ENCODE results near the gene EPS15. TPM values are rescaled to one million over a fixed set of nuclear protein-coding genes. Genes with fewer than 3 reads are reported as not detected.
"Not testable (repeated sequence)": the region's sequence is repeated elsewhere in the genome, so short reads cannot be mapped to it uniquely, and the experiment has no call there.

Gene EPS15
- total RNA-seq, 1 donor from 2014 or later = 57.9 TPM

GRCh38 chr1:51423073-51423821, 95.8 kb downstream of the EPS15 start:
- DNase-seq = no peak

GRCh38 chr1:51422367-51423072, 96.5 kb downstream of the EPS15 start:
- DNase-seq = no peak

- peak; percentile 86 for DNase-seq
These were observed 97.1 kb downstream of the EPS15 start for GRCh38 chr1:51421964-51422363.

GRCh38 chr1:51420867-51421627, 98.0 kb downstream of the EPS15 start:
- no peak for DNase-seq

- DNase-seq = no peak
These were observed 100.6 kb downstream of the EPS15 start for GRCh38 chr1:51418384-51418959.

- DNase-seq = no peak
These were observed 101.3 kb downstream of the EPS15 start for GRCh38 chr1:51417496-51418383.

- DNase-seq = no peak
These were observed 102.2 kb downstream of the EPS15 start for GRCh38 chr1:51416910-51417309.

GRCh38 chr1:51415963-51416362, 103.1 kb downstream of the EPS15 start:
- no peak for DNase-seq

- DNase-seq = no peak
These were observed 104.3 kb downstream of the EPS15 start for GRCh38 chr1:51414811-51415210.

GRCh38 chr1:51411820-51412219, 107.2 kb downstream of the EPS15 start:
- DNase-seq = not testable (repeated sequence)

GRCh38 chr1:51410568-51411460, 108.3 kb downstream of the EPS15 start:
- no peak for DNase-seq

- DNase-seq = not testable (repeated sequence)
These were observed 109.1 kb downstream of the EPS15 start for GRCh38 chr1:51409755-51410541.

- DNase-seq = no peak
These were observed 126.8 kb downstream of the EPS15 start for GRCh38 chr1:51392241-51392640.

GRCh38 chr1:51390641-51391040, 128.4 kb downstream of the EPS15 start:
- not testable (repeated sequence) for DNase-seq

GRCh38 chr1:51387288-51387687, 131.8 kb downstream of the EPS15 start:
- not testable (repeated sequence) for DNase-seq

- DNase-seq = not testable (repeated sequence)
These were observed 132.8 kb downstream of the EPS15 start for GRCh38 chr1:51386259-51386658.

GRCh38 chr1:51385776-51386175, 133.3 kb downstream of the EPS15 start:
- no peak for DNase-seq

- DNase-seq = no peak
These were observed 137.1 kb downstream of the EPS15 start for GRCh38 chr1:51381964-51382363.

- DNase-seq = no peak
These were observed 138.1 kb downstream of the EPS15 start for GRCh38 chr1:51380936-51381335.

GRCh38 chr1:51378871-51379270, 140.2 kb downstream of the EPS15 start:
- DNase-seq = no peak

Measured in skin of body (tissue), 2 donors.